Measurements from ENCODE around the gene RCAN3.
"Not testable (repeated sequence)": the region's sequence is repeated elsewhere in the genome, so short reads cannot be mapped to it uniquely, and the experiment has no call there.

RCAN3 gene

GRCh38 chr1:24528744-24529143, 26.1 kb downstream of the RCAN3 start:
- H3K27ac ChIP-seq = no peak overlapping the region

DNA sequence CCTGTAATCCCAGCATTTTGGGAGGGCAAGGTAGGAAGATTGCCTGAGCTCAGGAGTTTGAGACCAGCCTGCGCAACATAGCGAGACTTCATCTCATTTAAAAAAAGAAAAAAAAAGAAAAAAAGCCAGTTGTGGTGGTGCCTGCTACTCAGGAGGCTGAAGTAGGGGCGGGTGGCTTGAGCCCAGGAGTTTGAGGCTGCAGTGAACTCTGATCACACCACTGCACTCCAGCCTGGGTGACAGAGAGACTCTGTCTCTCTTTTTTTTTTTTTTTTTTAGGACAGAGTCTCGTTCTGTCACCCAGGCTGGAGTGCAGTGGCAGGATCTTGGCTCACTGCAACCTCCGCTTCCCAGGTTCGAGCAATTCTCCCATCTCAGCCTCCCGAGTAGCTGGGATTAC, 26.7 kb downstream of the RCAN3 start:
- H3K27ac ChIP-seq = not testable (repeated sequence)

More at GRCh38 chr1:24528744-24529143, 26.1 kb downstream of the RCAN3 start:
- no peak for TF ChIP-seq ZFX (IDR thresholded peaks at IDR 0.05; ENCODE audit: borderline replicate concordance)
- TF ChIP-seq, protein P1, sequence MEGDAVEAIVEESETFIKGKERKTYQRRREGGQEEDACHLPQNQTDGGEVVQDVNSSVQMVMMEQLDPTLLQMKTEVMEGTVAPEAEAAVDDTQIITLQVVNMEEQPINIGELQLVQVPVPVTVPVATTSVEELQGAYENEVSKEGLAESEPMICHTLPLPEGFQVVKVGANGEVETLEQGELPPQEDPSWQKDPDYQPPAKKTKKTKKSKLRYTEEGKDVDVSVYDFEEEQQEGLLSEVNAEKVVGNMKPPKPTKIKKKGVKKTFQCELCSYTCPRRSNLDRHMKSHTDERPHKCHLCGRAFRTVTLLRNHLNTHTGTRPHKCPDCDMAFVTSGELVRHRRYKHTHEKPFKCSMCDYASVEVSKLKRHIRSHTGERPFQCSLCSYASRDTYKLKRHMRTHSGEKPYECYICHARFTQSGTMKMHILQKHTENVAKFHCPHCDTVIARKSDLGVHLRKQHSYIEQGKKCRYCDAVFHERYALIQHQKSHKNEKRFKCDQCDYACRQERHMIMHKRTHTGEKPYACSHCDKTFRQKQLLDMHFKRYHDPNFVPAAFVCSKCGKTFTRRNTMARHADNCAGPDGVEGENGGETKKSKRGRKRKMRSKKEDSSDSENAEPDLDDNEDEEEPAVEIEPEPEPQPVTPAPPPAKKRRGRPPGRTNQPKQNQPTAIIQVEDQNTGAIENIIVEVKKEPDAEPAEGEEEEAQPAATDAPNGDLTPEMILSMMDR (IDR thresholded peaks at IDR 0.05) = no peak

DNA sequence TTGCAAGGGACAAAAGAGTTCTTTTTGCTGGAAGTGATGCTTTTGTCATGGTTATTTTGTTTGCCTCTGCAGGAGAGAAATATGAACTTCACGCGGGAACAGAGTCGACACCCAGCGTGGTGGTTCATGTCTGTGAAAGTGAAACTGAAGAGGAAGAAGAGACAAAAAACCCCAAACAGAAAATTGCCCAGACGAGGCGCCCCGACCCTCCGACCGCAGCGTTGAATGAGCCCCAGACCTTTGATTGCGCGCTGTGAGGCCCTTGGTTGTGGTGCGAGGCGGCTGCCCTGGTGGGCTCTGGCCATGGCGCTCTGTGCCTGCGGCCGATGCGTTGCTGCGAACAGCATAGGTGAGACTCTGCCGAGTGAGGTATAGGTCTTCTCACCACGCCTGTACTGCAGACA, 32.4 kb downstream of the RCAN3 start:
- TF ChIP-seq, protein P1 (IDR thresholded peaks at IDR 0.05) = no peak
- TF ChIP-seq ZFX (IDR thresholded peaks at IDR 0.05; ENCODE audit: borderline replicate concordance) = no peak
- H3K27ac ChIP-seq = no peak overlapping the region

DNA sequence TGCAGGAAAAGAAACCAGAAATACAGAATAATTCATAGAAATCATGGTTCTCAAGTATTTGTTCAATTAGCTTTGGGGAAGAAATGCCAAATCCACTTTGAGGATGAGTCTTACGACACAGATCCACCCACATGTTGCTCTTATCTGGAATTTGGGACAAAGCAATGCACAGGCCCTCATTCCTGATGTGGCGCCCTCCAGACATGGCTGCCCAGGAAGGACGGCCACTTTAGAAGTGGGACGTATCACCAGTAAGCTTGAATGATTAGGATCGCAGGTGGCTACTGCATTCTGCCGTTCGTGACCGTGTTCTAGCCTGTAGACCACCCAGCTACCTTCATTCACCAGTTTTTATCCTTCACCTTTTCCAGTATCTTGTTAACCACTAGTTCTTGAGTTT, 33.1 kb downstream of the RCAN3 start:
- TF ChIP-seq, protein P1 (IDR thresholded peaks at IDR 0.05) = no peak
- no peak for TF ChIP-seq ZFX (IDR thresholded peaks at IDR 0.05; ENCODE audit: borderline replicate concordance)
- no peak overlapping the region for H3K27ac ChIP-seq

GRCh38 chr1:24536391-24536840, 33.8 kb downstream of the RCAN3 start:
- TF ChIP-seq, protein P1 (IDR thresholded peaks at IDR 0.05) = no peak
- no peak for TF ChIP-seq ZFX (IDR thresholded peaks at IDR 0.05; ENCODE audit: borderline replicate concordance)
- H3K27ac ChIP-seq = no peak overlapping the region

- no peak for TF ChIP-seq ZFX (IDR thresholded peaks at IDR 0.05; ENCODE audit: borderline replicate concordance)
- H3K27ac ChIP-seq = no peak overlapping the region
Measured at GRCh38 chr1:24540051-24540905, 37.6 kb downstream of the RCAN3 start.

GRCh38 chr1:24540906-24541710, 38.5 kb downstream of the RCAN3 start:
- no peak for TF ChIP-seq ZFX (IDR thresholded peaks at IDR 0.05; ENCODE audit: borderline replicate concordance)
- TF ChIP-seq, protein P1 (IDR thresholded peaks at IDR 0.05) = no peak
- H3K27ac ChIP-seq = no peak overlapping the region; the same call in 1 of the 2 replicates

Data from 22Rv1 (cell line).